GM12892 (cell line): ENCODE data around the gene NCK2.

ENCODE experiments used
- POLR2AphosphoS5 ChIP-seq: IDR thresholded peaks from 2 replicates; pipeline ENCODE4 v1.6.1; 2011; ENCODE audit warnings: low read depth, low read length, control low read depth
- TAF1 ChIP-seq: IDR thresholded peaks from 2 replicates; pipeline ENCODE4 v1.6.1; 2011; ENCODE audit warnings: low read depth, mild to moderate bottlenecking, control low read depth, low read length, borderline replicate concordance

GRCh38 chr2:105754011-105754410 lies 9.3 kb downstream of the NCK2 start:
- TF ChIP-seq POLR2AphosphoS5 (no peak), TAF1 (no peak)
